Measurements from ENCODE around the gene DNASE1L2. TPM values are rescaled to one million over a fixed set of nuclear protein-coding genes. Genes with fewer than 3 reads are reported as not detected.
"Not testable (repeated sequence)": the region's sequence is repeated elsewhere in the genome, so short reads cannot be mapped to it uniquely, and the experiment has no call there.

The DNASE1L2 gene
- polyA plus RNA-seq, 5 donors: 0.60 to 1.2 (median 0.77) TPM

DNA sequence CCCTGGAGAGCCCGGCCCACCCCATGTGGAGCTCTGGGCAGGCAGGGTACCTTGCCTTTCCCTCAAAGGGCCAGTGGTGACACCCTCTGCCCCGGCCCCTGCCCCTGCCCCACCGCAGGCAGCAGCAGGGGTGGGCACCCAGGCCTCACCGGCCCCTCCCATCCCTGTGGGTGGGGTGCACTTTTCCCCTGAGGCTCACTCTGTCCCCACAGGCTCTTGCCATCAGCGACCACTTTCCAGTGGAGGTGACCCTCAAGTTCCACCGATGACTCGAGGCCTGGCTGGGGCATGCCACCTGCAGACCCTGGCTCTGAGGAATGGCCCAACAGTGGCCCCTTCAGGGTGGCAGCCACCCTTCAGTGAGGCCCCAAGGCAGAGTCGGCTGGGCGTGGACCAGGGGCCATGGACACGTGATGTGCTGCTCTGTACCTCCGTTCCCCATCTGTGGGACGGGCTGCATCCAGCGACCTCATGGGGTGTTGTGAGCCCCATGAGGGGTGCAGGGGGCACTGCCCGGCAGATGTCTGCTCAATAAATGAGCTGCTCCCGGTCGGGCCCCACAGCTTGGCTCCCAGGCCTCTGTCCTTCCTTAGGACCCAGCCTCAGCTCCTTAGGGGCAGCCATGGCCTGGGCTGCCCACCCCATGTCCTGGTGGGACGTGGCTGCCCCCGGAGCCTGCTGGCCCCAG lies 2.0 kb downstream of the DNASE1L2 start:
- no peak for DNase-seq

DNA sequence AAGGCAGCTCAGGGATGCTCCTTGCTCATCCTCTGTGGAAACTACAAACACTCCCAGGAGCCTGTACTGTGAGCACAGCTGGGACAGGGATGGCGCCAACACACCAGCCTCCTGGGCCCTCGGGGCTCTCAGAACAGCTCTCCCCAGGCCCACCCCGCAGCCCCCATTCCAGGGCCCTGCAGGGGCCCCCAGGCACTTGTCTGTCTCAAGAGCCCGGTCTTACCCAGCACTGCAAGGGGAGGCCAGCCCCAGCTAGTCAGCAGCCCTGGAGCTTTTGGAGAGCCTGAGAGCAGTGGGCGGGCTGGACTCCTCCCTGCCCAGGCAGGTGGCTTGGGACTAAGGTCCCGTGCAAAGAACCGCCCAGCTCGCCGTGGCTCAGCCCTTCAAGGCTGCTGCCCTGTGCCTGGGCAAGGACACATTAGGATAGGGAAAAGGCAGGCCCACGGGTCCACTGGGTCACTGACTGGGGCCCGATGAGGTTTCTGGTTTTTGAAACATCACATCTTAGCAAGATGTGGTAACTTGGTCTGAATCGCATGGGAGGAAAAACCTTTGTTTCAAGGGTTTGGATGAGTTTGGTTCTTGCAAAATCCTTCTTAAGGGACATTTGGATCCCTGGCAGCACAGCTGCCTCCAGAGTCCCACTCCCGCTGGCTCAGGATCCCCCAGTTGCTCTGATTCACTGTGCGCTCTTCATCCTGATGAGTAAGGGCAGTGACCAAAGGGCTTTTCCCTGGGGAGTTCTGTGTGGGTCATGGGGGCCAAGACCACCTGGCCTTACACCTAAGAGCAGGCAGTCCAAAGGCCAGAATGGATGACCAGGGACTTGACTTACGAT lies 2.8 kb downstream of the DNASE1L2 start:
- no peak for DNase-seq

DNA sequence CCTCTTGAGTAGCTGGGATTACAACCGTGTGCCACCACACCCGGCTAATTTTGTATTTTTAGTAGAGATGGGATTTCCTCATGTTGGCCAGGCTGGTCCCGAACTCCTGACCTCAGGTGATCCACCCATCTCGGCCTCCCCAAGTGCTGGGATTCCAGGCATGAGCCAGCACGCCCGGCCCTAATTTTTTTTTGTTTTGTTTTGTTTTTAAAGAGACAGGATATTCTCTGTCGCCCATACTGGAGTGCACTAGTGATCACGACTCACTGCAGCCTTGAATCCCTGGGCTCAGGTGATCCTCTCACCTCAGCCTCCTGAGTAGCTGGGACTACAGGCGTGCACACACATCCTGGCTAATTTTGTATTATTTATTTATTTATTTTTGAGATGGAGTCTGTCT lies 4.1 kb downstream of the DNASE1L2 start:
- DNase-seq: not testable (repeated sequence)

DNA sequence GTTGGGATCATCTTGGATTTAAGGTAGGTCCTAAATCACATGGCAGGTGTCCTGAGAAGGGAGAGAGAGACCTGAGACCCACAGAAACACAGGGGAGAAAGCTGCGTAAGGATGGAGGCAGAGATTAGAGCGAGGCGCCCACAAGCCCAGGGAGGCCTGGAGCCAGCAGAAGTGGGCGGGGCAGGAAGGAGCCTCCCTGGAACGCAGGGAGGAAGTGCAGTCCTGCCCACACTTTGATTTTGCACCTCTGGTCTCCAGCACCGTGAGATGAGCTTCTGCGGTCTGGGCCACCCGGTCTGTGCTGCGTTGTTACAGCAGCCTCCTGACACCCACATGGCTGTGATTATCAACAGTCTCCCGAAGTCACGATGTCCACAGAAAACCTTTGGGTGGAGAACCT lies 6.4 kb downstream of the DNASE1L2 start:
- no peak for DNase-seq

DNA sequence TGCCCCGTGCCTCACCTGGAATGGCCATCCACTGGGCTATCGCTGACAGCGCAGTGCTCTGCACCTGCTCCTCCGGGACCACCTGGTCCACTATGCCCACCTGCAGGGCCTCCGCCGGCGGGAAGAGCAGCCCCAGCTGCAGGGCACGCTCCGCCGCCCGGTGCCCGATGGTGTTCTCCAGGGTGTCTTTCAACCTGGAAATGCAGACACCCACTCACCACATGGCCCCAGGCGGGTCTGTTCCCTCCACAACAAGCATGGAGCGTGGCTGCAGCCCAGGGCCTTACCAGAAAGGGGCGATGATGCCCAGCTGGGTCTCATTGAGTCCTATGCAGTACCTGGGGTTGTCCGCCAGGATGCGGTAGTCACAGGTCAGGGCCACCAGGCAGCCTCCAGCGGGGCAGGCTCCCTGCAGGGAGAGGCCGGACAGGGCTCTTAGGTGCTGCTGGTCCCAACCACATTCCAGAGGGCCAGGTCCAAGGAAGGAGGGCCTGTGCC lies 6.8 kb downstream of the DNASE1L2 start:
- DNase-seq: no peak

DNA sequence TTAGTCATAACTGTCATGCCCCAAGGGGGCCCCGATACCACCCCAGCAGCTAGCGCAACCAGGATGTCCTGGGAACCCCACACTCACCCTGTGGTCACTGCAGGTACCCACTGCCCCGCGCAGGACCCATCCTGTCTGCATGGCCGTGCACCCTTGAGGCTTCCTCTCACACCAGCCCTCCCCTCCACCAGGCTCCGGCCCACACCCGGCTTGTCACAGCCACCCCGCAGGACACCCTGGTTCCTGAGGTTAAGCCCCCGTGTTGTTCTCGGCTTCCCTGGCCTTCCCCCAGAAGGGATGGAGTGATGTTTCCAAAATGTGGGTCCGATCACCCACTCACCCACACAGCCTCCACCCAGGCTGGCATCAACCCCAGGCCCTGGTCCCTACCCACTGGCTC lies 7.5 kb downstream of the DNASE1L2 start:
- no peak for DNase-seq

DNA sequence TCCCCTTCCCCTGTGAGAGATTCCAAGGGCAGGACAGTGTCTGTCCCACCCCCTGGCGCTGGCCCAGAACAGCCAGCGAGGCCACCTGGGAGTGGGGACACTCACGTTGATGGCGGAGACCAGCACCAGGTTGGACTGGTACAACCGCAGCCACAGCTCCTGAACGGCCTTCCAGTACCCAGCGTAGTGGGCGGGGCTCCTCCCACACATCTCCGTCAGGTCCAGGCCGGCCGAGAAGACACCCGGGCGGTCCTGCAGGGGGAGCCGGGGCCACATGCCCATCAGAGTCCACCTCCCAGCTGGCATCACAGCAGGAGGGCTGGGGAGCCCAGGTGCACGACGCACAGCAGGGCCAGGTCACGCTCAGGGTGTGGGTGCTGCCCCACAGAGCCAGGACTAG lies 8.1 kb downstream of the DNASE1L2 start:
- no peak for DNase-seq

DNA sequence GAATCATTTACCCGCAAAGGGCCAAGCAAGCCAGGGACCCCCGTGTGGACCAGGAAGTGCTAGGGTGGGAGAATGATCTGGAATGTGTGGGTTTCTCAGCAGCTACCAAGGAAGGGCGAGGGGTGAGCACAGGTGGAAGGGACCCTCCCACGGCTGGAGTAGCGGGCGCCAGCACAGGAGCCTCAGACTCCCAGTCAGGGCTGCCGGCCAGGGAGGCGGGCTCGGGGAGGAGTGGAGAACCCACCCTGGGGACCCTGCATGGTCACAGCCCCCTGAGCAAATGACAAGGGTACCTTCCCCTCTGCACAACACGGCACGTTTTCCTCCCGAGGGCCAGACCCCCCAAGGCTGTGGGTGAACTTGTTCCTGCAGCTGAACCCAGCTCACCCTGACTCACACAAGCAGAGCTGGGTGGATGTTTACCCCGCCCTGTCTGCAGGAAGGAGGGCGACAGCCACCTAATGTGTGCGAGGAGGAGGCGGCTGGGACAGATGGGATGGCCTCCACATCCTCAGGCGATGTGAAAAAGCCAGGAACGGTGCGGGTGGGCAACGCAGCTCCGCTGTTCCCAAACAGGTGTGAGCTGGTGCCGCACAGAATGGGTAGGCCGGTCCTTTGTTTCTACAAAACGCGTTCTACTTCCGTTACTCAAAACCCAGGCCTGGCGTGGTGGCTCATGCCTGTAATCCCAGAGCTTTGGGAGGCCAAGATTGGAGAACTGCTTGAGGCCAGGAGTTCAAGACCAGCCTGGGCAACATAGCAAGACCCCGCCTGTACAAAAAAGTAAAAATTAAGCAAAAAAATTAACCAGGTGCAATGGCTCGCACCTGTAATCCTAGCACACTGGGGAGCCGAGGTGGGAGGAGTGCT lies 8.9 kb downstream of the DNASE1L2 start:
- DNase-seq: no peak

DNA sequence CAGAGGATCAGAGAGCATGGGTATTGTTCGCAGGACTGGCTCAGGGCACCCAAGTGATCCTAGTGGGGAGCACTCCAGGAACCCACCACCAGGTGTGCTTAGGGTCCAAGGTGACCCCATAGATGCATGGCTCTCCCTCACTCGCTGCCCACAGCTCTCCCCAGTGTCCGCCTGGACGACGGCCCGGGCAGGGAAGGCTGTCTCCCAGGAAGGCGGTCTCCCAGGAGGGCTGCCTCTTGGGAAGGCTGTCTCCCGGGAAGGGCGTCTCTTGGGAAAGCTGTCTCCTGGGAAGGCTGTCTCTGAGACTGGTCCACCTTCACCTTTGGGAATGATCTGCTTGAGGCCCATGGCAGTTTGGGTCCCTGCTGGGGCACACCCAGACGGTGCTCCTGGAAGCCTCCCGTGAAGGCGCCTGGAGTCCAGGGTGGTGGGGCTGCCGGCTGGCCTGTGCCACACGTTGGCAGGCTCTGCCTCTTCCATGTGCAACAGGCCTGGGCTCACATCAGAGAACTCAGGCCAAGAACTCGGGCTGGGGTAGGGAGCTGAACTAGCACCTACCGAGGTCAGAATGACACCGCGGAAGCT lies 10.1 kb downstream of the DNASE1L2 start:
- DNase-seq: no peak

DNA sequence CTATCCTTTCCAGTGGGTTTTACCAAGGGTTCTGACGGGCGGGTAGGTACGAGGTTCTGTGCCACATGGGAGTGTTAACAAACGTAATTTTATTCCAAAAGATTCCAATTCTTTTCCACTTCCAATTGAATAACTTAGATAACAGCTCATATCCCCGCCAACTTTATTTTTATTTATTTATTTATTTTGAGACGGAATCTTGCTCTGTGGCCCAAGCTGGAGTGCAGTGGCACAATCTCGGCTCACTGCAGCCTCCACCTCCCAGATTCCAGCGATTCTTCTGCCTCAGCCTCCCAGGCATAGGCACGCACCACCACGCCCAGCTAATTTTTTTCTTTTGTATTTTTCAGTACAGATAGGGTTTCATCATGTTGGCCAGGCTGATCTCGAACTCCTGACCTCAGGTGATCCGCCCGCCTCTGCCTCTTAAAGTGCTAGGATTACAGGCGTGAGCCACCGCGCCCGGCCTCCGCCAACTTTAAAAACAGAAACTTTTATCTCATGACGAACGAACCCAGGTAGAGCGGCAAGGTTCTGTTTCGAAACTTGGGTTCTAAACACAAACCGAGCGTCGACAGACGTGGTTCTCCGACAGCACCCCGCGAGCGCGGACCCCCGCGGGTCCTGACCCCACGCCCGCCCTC lies 14.5 kb downstream of the DNASE1L2 start:
- no peak for DNase-seq

DNA sequence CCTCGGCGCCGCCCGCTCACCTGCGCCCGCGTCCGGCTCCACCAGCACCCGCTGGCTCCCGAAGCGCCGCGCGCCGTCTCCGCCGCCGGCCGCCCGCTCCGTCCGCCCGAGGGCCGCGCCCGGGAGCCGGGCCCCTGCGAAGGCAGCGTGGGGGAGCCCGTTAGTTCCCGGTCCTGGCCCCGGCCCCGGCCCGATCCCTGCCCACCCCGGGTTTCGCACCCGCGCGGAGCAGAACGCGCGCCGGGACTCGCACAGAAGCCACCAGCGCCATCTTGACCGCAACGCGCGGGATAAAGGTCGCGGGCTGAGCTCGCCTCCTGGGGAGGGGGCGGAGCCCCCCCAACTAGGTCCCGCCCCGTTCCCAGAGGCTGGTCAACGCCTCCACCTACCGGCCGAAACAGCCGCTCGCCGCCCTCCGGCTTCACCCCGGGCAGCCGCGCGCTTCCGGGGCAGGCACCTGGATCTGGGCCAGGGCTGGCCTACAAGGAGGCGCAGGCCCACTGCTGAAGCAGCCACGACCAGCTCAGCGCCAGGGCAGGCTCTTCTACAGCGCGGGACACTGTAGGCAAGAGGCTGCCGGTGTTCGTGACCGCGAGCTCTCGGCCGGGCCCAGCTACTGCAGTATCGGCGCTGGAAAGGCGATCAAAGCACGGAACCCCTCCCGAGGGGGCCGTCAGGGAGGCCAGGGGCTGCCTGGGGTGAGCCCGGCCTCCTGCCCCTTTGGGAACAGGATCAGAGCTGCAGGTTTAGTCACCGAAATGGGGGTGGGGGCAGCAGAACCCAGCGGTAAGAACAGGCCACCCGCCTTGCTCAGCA lies 15.3 kb downstream of the DNASE1L2 start, which contains the start of gene ECI1:
TSS of gene ECI1 (minus strand) at position 292 of the 816 bp plus-strand sequence. CDS start at position 271, 21 bp downstream.
- DNase-seq: peak; percentile 95

DNA sequence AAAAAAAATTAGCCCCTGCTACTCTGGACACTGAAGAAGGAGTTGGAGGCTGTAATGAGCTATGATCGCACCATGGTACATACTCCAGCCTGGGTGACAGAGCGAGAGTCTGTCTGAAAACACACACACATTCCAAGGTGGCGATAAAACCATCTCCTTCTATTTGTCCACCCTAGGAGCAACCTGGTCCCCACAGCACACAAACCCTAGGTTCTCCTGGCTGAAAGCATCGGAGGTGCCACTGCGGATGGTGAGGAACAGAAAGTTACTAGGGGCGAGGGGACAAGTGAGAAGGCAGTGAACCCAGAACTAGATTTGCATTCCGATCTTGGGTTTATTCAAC lies 16.5 kb downstream of the DNASE1L2 start:
- no peak for DNase-seq

DNA sequence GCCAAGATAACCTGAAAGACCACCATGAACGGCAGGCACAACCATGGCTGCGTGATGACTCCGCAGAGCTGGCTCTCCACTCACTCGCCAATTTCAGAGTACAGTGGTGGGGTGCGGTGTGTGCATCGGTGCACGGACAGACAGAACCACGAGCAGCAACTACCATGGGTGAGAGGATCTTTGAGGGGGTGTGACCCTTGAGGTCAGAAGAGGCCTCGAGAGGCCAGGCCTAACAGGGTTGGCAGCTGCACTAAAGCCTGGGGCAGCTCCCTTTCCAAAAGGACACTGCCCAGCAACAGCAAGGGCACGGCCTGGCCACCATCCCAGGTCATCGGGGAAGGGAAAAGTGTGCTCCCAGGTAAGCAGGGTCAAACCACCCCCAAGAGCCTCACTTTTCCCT lies 17.0 kb downstream of the DNASE1L2 start:
- DNase-seq: no peak

DNA sequence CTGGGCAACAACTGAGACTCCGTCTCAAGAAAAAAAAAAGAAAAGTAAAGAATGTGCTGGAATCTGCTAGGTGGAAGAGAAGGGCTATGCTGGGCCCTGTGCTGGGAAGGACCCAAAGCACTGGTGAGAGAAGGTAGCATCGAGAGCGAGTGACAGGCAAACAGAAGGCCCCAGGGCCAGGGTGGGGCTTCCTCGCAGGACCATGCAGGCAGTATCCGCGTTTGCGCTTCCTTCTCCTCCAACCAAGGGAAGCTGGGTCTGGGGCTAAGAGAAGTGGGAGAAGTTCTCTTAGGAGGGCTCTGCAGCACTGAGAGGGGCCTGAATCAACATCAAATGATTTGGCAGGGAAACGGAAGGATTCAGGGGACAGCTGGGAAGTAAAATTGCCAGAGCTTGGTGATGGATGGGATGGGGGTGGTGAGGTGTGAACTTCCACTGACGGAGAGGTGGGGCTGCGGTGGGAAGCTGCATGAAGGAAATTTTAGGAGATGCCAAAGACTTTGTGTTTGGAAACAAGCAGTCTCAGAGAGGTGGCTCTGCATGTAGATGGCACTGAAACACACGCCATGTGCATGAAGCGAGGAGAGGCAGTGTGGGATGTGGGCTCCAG lies 20.4 kb downstream of the DNASE1L2 start:
- DNase-seq: no peak

DNA sequence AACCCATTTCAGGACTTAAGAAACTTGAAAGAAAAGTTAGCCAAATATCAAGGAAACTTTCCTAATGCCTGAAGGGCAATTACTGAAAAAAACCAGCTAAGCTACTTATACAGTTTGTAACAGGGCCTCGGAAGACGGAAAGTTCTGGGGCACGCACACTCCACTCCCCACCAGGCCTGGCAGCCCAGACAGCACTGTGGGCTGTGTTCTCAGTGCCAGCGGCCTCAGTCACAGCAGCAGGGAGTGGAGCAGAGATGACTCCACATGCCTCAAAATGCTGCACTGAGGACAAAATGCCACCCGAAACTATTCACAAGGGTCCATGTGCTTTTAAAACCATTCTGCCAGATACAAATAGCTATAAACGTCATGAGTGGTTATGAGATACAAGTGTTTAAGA lies 21.5 kb downstream of the DNASE1L2 start:
- DNase-seq: no peak

DNA sequence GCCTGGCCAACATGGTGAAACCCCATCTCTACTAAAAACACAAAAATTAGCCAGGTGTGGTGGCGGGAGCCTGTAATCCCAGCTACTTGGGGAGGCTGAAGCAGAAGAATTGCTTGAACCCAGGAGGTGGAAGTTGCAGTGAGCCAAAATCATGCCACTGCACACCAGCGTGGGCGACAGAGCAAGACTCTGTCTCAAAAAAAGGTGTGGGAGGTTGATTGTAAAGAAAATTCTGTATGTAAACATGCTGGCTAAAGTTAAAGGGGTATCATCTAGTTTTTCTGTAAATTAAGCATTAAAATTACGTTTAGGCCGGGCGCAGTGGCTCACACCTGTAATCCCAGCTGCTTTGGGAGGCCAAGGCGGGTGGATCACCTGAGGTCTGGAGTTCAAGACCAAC lies 22.3 kb downstream of the DNASE1L2 start:
- DNase-seq: not testable (repeated sequence)

DNA sequence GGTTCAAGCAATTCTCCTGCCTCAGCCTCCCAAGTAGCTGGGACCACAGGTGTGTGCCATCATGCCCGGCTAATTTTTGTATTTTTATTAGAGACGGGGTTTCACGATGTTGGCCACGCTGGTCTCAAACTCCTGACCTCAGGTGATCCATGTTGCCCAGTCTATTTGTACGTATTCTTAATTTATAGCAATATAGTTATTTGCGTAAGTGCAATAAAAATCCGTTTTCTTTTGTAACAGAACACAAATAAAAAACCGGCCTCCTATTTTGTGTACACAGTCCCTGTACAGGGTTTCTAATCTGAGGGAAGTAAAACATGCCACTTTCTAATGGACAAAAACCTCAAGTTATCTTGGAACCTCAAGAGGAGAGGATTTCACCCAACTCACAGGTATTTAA lies 24.0 kb downstream of the DNASE1L2 start:
- no peak for DNase-seq

DNA sequence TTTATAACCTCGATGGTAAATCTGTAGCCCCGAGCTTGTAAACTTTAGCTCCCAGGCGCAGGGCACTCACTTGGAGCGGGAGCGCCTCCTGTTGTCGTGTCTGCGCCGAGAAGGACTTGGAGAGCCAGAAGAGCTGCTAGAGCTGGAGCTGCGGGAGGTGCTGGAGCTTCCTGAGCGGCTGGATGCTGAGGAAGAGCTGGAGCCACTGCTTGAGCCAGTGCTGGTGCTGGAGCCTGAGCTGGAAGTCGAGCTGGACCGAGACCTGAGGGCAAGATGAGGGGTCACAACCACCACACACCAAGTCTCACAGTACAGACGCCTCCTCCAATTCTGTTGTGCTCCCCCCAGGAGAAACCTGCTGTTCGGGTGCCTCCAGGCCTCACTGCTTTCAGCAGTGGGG lies 26.8 kb downstream of the DNASE1L2 start:
- not testable (repeated sequence) for DNase-seq

DNA sequence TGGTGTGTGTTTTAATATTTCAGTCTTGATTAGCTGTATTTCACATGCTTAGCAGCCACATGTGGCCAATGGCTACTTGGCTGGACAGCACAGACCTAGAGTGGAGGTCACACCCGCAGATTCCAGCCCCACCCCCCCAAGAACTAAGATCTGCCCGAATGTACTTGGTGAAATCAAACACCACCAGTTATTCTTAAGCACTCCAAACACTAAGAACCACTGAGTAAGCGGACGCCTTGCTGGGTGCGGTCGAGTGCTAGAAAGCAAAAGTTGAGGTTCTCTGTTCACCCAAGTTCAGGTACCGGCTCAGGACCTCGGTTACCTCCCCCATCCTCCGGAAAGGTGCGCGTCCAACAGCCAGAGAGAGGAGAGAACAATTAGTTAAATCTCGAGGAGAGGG lies 30.6 kb downstream of the DNASE1L2 start:
- not testable (repeated sequence) for DNase-seq

DNA sequence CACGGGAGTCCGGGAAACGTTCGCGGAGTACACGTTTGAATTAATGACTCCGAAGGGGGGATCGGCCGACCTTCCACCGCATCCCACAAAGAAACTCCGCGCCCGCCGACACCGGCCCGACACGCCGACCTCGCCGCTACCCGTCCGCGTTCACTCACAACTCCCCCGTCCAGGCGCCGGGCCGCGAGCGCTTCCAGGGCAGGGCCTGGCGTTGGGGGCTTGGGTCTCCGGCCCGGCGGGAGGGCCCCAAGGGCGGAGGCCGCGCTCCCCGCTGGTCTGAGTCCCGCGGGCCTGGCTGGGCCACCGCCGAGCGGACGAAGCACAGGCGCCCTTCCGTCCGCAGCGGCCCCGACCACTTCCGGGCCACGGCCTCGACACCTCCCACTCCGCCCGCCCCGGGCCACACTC lies 31.3 kb downstream of the DNASE1L2 start:
- not testable (repeated sequence) for DNase-seq
